HT-29 (cell line): ENCODE data around the gene PDE4A. TPM values are rescaled to one million over a fixed set of nuclear protein-coding genes. Genes with fewer than 3 reads are reported as not detected.
"Not testable (repeated sequence)": the region's sequence is repeated elsewhere in the genome, so short reads cannot be mapped to it uniquely, and the experiment has no call there.

ENCODE experiments used
- DNase-seq: peaks from one replicate; pipeline ENCODE4 v3.0.0-alpha.2; 2015; ENCODE audit warnings: low spot score
- total RNA-seq: library from RNA; depleted of rRNA; stranded (reverse); fragments of >200 nt; shearing (Covaris generic); gene quantifications from 2 replicates; pipeline ENCODE4 v1.2.3, GENCODE V29; 2014

Gene PDE4A
- total RNA-seq, 1 experiment from 2014 or later, result 0.36 TPM

DNA sequence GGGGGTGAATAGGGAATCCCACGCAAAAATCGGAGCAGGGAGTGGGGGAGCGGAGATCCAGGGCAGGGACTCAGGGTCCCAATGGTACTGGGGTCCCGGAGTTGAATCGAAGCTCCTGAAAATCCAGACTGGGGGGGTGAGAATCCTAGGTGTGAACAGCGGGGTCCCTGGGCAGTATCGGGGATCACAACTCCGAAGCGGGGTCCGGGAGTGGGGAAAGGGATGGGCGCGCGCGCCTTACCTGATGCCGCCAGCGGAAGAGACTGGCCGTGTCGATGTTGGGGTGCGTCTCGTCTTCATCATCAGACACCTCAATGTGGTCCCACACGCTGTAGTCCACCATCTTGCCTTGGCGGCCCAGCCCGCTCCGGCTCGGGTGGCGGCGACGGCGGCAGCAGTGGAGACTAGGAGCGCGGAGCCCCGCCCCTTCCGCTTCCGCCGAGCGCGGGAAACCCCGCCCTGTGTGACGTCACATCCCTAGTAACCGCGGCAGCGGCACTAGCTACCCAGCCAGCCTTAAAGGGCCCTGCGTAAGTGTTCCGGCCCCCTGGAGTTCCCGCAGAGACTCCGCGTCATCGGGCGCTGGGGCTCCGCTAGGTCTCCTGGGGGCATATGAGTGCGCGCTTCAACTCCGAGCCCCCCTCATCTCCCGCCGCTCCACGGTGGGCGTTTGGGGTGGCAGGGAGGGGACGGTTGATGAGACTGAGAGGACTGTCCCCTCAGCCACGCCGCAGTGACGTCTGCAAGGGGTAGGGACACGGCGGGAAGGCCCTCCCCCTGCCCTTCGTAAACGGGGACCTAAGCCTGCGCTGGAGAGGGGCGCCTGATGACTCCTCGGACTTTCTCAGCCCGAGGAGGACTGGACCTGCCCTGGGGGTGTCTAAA lies 17.0 kb upstream of the PDE4A start, which contains the start of gene CDC37:
Gene CDC37 (minus strand): TSS at position 406 of the 885 bp plus-strand sequence. CDS start 63 bp downstream, at position 343.
- DNase-seq, result peak; percentile 93

DNA sequence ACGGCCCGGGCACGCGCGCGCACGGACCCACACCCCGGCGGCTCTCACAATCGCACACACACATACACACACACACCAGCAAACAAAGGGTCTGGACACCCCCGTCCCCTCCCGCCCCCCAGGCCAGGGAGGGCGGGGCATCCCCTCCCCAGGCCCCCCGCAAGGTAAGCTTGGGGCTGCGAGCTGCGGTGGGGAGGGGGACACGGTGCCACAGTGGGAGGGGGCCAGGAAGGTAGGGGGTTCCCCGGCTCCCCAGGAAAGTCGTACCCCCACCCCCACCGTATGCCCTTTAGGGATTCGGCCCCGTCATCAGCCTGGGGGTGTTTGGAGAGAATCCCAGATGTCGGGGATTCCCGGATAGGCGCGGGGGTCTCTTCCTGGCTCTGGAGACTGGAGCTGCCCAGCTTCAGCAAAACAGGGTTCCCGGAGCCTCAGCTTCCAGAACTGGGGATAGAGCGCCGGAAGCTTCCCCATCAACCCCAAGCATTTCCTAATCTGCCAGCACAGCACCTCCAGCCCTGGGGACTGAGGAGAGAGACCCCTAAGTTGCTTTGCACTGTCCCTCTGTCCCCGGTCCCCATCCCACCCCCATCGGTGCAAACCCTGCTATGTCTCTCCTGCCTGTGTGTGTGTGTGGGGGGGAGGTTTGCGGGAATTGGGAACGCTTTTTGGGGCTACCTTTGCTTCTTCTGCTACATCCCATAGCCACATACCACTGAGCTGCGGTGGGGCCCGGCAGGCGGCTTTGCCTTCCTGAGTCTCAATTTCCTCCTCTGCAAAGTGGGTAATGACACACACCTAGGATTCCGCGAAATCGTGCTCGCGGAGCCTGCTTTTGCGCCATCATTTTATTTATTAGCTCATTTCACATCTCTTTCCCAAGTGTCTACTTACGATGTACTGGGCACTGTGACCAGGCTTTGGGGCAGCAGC lies 15.2 kb upstream of the PDE4A start:
- DNase-seq, result no peak

DNA sequence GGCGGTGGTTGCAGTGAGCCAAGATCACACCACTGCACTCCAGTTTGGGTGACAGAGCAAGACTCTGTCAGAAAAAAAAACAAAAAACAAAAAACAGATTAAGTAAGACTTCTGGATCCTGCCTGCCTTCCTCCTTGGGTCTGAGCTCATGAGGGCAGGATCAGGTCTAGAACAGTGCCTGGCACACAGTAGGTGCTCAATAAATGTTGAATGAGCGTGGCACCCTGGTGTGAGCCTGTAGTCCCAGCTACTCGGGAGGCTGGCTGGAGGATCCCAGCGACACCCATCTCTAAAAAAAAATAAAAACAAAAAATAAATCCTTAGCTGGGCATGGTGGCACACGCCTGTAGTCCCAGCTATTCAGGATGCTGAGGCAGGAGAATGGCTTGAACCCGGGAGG lies 14.1 kb upstream of the PDE4A start:
- DNase-seq, result no peak

DNA sequence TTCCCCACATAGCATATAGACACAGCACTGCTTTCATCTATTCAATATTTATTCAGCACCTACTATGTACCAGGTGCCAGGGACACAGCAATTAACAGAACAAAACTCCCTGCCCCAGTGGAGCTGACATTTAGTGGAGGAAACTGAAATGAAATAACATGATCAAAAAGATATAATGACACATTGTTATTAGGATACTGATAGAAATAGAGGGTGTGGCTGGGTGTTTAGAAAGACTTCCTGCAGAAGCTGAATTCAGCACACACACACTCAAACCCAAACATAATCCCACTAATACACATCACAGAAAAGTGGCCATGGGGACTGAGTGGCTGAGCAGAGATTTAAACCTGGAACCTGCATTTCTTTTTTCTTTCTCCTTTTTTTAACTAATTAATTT lies 13.2 kb upstream of the PDE4A start:
- DNase-seq, result no peak

DNA sequence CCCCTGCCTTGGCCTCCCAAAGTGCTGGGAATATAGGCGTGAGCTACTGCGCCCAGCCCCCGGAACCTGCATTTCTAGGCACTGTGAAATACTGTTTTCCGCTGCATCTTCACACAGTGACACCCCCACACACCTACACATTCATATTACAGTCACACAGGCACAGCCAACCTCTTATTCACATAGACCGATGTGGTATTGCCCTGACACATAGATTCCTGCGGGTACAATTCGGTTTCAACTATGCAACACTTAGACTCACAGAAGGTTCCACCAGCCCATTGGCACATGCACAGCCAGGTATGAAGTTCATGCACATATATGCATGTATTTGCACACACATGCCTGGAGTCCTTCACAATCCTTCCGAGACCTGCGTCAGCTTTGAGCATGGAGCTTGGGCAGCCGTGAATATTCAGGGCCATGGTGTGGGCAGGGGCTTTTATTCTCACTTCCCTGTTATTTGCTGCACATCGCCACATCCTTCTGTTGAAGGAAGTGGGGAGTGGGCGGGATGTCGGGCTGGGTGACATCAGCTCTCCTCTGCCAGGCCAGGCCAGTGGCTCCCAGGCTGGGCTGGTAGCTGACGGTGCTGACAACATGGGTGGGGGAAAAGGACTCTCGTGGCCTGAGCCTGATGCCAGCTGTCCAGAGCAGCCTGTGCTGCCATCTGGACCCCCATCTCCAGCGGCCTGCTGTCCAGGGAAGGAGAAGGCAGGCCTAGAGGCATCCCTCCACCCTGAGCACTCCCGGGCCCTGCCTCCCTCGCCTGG lies 11.6 kb upstream of the PDE4A start:
- no peak for DNase-seq

DNA sequence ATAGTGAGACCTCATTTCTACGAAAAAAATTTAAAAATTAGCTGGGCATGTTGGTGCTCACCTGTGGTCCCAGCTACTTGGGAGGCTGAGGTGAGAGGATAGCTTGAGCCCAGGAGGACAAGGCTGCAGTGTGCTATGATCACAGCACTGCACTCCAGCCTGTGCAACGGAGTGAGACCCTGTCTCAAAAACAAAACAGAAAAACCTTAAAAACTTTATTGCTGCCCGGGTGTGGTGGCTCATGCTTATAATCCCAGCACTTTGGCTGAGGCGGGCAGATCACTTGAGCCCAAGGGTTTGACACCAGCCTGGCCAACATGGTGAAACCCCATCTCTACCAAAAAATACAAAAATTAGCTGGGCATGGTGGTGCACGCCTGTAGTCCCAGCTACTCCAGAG lies 9.1 kb upstream of the PDE4A start:
- DNase-seq, result not testable (repeated sequence)

DNA sequence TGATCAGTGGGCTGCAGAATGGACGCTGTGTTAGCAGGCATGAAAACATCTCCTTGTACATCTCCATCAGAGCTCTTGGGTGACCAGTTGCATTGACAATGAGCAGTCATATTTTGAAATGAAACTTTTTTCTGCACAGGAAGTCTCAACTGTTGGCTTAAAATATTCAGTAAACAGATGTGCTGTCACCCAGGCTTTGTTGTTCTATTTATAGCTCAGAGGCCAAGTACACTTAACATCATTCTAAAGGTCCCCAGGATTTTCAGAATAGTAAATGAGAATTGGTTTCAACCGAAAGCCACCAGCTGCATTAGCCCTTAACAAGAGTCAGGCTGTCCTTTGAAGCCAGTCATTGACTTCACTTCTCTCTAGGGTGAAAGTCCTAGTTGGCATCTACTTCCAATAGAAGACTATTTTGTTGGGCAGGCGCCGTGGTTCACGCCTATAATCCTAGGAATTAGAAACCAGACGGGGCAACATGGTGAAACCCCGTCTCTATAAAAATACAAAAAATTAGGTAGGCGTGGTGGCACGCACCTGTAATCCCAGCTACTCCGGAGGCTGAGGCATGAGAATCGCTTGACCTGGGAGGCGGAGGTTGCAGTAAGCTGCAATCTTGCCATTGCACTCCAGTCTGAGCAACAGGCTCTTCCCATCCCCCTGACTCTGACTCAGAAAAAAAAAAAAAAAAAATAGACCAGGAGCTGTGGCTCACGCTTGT lies 7.9 kb upstream of the PDE4A start:
- no peak for DNase-seq

DNA sequence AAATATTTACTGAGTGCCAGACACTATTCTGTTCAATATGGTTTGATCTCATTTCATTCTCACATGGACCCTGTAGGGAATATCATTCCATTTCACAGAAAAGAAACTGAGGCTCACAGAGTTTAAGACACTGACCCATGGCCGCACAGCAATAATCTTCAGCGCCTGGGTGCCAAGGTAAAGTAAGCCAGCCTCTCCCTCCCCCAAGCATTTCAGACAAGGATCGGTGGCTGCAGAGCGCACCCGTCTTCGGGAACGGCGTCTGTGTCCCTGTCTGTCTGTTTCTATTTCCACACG lies 4.3 kb upstream of the PDE4A start:
- no peak for DNase-seq

DNA sequence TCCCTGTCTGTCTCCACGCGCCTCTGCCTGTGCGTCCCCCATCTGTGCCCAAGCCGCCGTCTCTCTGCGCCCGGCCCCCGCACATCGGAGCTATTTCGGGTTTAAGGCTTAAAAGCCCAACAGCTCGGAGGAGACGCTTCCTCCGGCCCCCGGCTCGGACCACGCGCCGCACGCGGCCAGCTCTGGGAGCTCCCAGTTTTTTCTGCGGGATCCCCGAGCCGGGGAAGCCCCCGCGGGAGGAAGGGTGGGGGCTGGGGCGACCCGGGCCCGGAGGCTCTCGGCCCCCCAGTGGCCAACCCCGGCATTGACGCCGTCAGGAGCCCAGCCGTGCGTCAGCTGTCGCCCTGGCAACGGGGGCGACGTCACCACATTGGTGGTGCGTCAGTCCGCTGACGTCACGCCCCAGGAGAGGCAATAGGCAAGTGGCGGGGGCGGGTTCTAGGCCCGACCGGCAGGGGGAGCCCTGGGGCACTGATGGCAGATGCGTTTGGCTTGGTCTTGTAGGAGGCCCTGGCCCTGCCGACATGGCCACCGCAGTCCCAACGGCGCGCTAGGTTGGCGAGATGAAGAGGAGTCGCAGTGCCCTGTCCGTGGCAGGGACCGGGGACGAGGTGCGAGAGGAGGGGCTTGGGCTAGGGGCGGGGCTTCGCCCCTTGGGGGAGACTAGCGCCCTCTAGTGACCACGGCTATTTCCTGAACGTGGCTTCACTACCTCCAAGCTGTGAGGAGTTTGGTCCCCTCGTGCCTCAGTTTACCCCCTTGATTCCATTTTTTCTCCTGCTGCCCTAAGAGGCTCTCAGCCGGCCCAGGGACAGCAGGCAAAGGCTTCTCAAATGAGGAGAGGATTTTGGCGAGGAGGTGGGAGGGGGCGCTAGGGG lies 3.7 kb upstream of the PDE4A start:
- peak; percentile 60 for DNase-seq

DNA sequence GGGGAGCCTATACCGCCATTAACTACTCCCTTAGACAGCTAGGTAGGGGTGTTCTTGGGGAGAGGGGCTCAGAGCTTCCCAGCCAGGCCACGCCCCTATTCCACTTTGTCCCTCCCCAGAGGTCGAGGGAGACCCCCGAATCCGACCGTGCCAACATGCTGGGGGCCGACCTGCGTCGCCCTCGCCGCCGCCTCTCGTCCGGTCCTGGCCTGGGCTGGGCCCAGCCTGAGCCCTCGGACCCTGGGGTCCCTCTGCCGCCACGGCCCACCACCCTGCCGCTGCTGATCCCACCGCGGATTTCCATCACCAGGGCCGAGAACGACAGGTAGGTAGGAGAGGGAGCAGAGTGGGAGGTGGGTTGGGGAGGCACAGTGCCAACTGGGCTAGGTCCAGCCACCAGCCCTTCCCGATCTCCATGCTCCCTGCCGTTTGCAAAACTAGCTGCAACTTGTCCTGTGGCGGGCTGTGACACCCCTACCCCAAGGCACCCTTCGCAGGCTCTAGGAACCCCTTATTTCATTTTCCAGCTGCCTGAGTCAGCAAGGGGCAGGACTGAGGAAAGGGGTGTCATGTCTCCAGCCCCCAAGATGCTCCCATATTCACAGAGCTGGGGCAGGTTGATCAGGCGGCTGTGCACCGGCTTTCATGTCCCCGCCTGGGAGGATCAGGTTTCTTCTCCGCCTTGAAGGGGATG lies 2.6 kb upstream of the PDE4A start:
- DNase-seq, result no peak

DNA sequence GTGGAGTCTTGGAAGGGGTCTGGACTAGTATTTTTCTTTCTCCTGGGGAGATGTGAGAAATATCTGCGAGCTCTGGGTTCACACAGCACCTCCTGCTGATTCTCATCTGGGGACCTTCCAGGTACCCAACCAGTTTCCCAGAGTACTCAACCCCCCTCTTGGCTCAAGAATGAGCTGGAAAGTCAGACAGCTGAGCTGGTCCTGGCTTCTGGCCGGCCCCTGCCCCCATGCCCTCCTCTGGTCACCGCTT lies 2.2 kb upstream of the PDE4A start:
- DNase-seq, result no peak

DNA sequence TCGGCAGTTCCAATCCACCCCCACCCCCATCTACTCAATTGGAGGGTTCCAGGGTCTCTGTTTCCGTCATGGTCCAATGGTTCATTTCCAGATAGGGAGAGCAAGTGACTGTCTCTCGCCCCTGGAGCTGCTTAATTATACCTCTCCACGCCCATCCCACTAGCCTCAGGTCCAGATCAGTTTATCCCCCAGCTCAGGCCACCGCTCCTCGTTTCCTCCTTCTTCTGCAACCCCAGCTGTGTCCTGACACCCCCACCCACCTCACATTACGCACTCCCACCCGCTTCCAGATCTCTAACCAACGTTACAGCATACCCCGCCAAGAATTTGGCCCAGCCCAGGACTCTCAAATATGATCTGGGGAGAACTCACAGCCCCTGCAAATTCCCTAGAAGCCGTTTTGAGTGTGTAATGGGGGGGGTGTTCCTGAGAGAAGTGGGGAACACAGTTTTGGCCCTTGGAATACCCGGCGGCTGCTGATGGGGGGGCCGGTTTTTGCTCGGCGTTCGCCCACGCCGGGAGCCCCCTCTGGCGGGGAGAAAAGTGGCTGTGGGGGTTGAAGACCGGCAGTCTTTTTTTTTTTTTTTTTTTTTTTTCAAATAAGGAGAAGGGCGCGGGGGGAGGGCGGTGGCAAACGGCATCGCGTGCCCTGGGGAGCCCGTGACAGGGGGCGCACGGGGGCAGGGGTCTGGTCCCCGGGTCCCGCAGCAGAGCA lies 1.7 kb upstream of the PDE4A start:
- DNase-seq, result no peak

DNA sequence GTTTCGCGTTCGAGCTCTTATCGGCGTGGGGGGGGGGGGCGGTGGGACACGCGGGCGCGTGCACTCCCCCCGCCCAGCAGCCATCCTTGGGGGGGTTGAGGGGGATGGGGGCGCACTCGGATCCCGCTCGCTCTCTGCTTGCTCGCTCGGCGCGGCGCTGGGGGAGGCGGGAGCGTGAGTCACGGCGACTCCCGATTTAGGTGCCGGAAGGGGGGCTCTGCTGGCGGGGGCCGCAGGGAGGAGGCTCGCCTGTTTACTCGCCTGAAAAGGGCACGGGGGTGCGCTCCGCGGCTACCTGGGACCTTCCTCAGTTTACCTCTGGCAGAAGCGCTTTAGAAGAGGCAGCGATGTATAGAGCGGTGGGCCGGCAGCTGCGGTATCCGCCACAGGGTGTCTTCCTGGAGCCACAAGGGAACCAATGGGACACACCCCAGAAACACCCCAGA lies 1.1 kb upstream of the PDE4A start:
- DNase-seq, result no peak

DNA sequence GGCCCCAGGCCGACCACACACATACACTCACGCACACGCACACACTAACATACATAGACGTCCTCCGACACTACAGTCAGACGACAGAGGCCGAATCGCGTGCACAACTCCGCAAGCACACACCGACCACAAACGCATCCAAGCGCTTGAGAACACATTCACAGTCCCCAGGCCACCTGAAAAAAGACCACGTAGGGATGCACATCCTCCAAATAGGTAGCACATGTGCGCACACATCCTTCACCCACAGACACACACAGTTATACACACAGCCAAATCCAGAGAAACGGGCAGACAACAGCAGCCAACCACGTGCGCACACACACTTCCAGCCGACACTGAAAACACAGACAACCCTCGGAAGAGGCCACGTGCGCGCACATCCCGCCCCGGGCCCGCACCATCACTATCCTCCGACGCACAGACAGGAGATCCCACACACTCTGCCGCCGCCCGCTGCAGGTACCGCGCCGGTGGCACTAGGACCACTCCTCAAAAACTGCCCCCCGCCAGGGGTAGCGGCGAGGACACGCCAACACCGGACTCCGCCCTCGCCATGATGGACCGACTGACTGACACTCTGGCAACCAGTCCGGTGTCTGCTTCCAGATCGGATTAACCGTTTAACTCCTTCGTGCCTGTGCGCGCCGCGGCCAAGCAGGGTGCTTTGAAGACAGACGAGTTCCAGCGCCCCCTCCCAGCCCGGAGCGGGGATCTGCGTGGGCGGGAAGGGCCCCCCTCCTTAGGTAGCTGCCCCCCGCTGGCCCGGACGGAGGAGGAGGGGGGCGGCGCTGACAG lies 493 bp upstream of the PDE4A start:
- no peak for DNase-seq

DNA sequence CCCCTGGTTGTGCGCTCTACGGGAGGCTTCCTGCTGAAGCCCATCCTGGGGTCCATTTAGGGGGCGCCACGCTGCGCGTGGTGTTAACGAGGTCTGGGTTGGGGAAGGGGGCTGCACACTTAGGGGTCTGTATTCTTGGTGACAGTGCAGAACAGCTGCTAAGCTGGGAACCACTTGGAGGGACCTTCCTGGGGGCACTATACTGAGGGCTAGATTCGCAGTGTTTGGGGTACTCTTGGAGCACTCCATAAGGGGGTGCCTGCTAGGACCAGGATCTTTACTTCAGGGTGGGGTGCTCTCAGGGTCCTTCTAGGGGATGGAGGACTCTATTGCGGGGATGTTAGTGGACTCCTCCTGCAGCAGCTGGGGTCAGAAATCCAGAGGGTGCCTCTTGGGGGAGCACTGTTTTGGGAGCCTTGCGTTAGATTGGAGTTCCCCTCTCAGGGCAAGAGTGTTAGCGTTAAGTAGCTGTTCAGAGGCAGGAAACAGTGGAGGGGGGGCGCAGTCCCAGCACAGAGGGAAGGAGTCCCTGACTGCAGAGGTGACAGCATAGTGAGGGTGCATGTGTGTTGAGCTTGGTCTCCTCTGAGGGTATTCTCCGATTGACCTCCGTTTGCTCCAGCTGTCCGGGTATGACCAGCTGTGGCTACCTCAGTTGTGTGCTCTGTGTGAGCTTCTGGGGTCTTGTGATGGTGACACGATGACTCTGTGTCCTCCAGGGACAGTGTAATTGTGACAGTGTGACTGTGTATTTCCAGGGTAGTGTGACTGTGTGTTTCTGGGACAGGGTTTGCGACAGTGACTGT lies 1.1 kb downstream of the PDE4A start:
- DNase-seq, result no peak

DNA sequence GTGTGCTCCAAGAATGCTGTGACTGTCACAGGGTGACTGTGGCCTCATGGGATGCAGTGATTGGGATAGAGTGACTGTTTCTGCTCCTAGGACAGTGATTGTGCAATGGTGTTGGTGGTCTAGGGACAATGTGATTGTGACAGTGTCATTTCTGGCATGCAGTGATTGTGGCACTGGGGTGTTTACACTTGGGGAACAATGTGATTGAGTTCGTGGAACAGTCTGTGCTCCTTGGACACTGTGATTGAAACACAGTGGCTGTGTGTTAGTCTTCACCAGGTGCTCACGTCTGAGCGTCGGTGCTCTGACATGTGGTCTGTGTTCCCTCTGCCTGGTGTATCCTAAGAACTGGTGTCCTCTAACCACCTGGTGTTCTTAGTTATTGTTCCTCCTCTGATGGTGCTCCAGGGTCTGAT lies 1.7 kb downstream of the PDE4A start:
- no peak for DNase-seq

DNA sequence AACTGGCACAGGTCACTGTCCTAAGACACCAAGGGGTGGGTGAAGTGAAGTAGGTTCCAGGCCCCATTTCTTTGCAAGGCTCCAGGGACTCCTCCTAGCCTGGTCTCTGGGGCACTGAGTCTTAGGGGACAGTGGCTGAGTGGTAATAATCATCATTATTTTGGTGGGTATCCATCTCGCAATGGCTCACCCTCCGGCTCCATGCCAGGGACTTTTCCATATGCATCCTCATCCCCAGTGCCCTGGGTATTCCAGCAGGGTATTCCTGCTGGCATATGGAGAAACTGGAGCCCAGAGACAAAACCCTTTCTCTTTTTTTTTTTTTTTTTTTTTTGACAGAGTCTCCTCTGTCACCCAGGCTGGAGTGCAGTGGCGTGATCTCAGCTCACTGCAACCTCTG lies 2.5 kb downstream of the PDE4A start:
- DNase-seq, result no peak
